Keratinocyte (primary cell): ENCODE results near the gene CLSTN2. TPM values are rescaled to one million over a fixed set of nuclear protein-coding genes. Genes with fewer than 3 reads are reported as not detected.

Source experiments
- DNase-seq: peaks from one replicate; pipeline ENCODE4 v3.0.0-alpha.2; 2011; ENCODE audit warnings: low read depth, missing footprints, low spot score
- FAIRE-seq: peaks from 2 replicates; lab custom pipeline; 2011; peaks lifted over from hg19 to GRCh38; lab: Jason Lieb, UNC
- H2AFZ ChIP-seq: 2 replicates; pipeline ENCODE4 v1.6.0; 2012; ENCODE audit warnings: low read length, control low read depth, inconsistent platforms; ENCODE audit not compliant: control insufficient read depth
- H3K27ac ChIP-seq: 2 replicates; pipeline ENCODE4 v1.5.1; 2011; ENCODE audit warnings: low read length; ENCODE audit not compliant: control insufficient read depth, insufficient read depth
- H3K27me3 ChIP-seq: 3 replicates; pipeline ENCODE4 v1.6.0; 2011; ENCODE audit warnings: low read length; ENCODE audit not compliant: control insufficient read depth, insufficient read depth; ENCODE audit errors: extremely low read depth
- H3K36me3 ChIP-seq, 2 experiments: 2 replicates in 1 of 2; 3 replicates in 1 of 2; pipeline ENCODE4 v1.5.1; 2011; ENCODE audit warnings: low read length in 2 of 2, mild to moderate bottlenecking in 1 of 2; ENCODE audit not compliant: control insufficient read depth in 2 of 2, insufficient read depth in 2 of 2; ENCODE audit errors: extremely low read depth in 1 of 2
- H3K4me1 ChIP-seq: 3 replicates; pipeline ENCODE4 v1.5.1; 2011; ENCODE audit warnings: low read length; ENCODE audit not compliant: control insufficient read depth, insufficient read depth; ENCODE audit errors: extremely low read depth
- H3K4me2 ChIP-seq: 3 replicates; pipeline ENCODE4 v1.6.0; 2011; ENCODE audit warnings: low read depth, low read length; ENCODE audit not compliant: control insufficient read depth, insufficient read depth; ENCODE audit errors: extremely low read depth
- H3K4me3 ChIP-seq, 3 experiments: fragments of 200-600 bp in 1 of 3; sonication (generic) in 1 of 3; 2 replicates in 2 of 3; 3 replicates in 1 of 3; pipeline ENCODE4 v1.5.1; 2011 to 2016; ENCODE audit warnings: low read length in 3 of 3, mild to moderate bottlenecking in 3 of 3, control low read depth in 2 of 3, inconsistent platforms in 1 of 3, low read depth in 1 of 3, mixed read lengths in 1 of 3, mixed run types in 1 of 3, moderate library complexity in 1 of 3; ENCODE audit not compliant: control insufficient read depth in 2 of 3, insufficient read depth in 2 of 3; ENCODE audit errors: extremely low read depth in 1 of 3
- H3K79me2 ChIP-seq: 2 replicates; pipeline ENCODE4 v1.6.0; 2012; ENCODE audit warnings: low read length; ENCODE audit not compliant: control insufficient read depth, insufficient read depth
- H3K9ac ChIP-seq: 3 replicates; pipeline ENCODE4 v1.6.0; 2011; ENCODE audit warnings: low read length; ENCODE audit not compliant: control insufficient read depth, insufficient read depth; ENCODE audit errors: extremely low read depth
- H3K9me1 ChIP-seq: 3 replicates; pipeline ENCODE4 v1.6.0; 2011; ENCODE audit warnings: low read length; ENCODE audit not compliant: control insufficient read depth, insufficient read depth; ENCODE audit errors: extremely low read depth
- H3K9me3 ChIP-seq: 2 replicates; pipeline ENCODE4 v1.5.1; 2012; ENCODE audit warnings: low read depth, low read length; ENCODE audit not compliant: control insufficient read depth
- H4K20me1 ChIP-seq: 3 replicates; pipeline ENCODE4 v1.6.0; 2011; ENCODE audit warnings: low read length; ENCODE audit not compliant: control insufficient read depth, insufficient read depth; ENCODE audit errors: extremely low read depth
- EZH2 ChIP-seq: IDR thresholded peaks from one replicate; pipeline ENCODE4 v1.6.1; 2012; ENCODE audit warnings: inconsistent platforms, mild to moderate bottlenecking, low read length, moderate library complexity
- dilution Hi-C: fragments of 300-500 bp; cut with MboI; formaldehyde crosslinking; loops from one replicate; pipeline ENCODE4 v1.7.0; 2020; ENCODE audit warnings: low sequenced_read_pairs; ENCODE audit not compliant: extremely low pct_ligation_motif_present
- polyA plus RNA-seq, 5 experiments: library from polyadenylated mRNA; depleted of rRNA in 3 of 5; stranded (reverse) in 3 of 5; stranded (forward) in 1 of 5; unstranded in 1 of 5; fragments of >200 nt; gene quantifications; 1 replicate in 1 of 5; 2 replicates in 3 of 5; 3 replicates in 1 of 5; pipeline versions ENCODE4 v1.2.1 to v1.2.3, GENCODE V29; 2011 to 2012; ENCODE audit warnings: missing spikeins in 2 of 5, low read depth in 1 of 5, low replicate concordance in 1 of 5
- TF ChIP-seq, protein P1 (sequence below), 3 experiments: IDR thresholded peaks in 1 of 3; conservative IDR thresholded peaks in 1 of 3; optimal IDR thresholded peaks in 1 of 3; 2 replicates in 2 of 3; 3 replicates in 1 of 3; pipeline versions ENCODE3 to v1.5.1; 2011; ENCODE audit warnings: low read length in 3 of 3, mild to moderate bottlenecking in 3 of 3, moderate library complexity in 2 of 3, control low read depth in 1 of 3, inconsistent platforms in 1 of 3; ENCODE audit not compliant: insufficient read depth in 2 of 3; ENCODE audit errors: extremely low read depth in 1 of 3

The CLSTN2 gene
- polyA plus RNA-seq, 1 donor (not counting 4 experiments of a cell fraction or from before 2014, with no cell fraction given), result 0.09 TPM

DNA sequence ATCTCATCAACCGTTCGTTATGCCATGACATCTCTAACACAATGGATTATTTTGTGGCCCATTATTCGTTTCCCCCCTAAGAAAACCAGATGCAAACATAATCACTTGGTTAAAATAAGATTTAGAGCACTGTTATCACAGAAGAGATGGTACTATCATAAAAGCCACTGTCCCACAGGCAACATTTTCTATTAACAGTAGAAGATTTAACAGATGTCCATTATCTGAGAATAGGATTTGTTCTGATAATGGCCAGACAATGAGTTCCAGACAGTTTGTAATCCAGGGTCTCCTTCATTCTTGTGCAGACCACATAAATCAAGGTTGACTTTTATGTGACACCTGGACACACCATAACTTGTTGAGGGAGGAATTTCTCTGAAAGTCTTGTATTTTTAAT lies 153.1 kb downstream of the CLSTN2 start:
- Histone ChIP-seq H3K27me3 (peaks cover 3% of the 10 kb centered on the region), H3K36me3 (no peaks in the 10 kb centered on the region), H3K4me1 (no peaks in the 10 kb centered on the region), H3K4me2 (no peak overlapping the region), H2AFZ (no peak overlapping the region), H3K9me3 (no peaks in the 10 kb centered on the region), H3K4me3 (no peak overlapping the region), H3K9ac (no peak overlapping the region), H4K20me1 (no peaks in the 10 kb centered on the region), H3K9me1 (no peaks in the 10 kb centered on the region), H3K27ac (no peak overlapping the region), H3K79me2 (no peaks in the 10 kb centered on the region)
- DNase-seq (no peak), FAIRE-seq (no peak)
- dilution Hi-C loops, result no loop called here
- TF ChIP-seq, protein P1, sequence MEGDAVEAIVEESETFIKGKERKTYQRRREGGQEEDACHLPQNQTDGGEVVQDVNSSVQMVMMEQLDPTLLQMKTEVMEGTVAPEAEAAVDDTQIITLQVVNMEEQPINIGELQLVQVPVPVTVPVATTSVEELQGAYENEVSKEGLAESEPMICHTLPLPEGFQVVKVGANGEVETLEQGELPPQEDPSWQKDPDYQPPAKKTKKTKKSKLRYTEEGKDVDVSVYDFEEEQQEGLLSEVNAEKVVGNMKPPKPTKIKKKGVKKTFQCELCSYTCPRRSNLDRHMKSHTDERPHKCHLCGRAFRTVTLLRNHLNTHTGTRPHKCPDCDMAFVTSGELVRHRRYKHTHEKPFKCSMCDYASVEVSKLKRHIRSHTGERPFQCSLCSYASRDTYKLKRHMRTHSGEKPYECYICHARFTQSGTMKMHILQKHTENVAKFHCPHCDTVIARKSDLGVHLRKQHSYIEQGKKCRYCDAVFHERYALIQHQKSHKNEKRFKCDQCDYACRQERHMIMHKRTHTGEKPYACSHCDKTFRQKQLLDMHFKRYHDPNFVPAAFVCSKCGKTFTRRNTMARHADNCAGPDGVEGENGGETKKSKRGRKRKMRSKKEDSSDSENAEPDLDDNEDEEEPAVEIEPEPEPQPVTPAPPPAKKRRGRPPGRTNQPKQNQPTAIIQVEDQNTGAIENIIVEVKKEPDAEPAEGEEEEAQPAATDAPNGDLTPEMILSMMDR (optimal IDR thresholded peaks at IDR 0.05 in 1 of 3, IDR thresholded peaks at IDR 0.05 in 1 of 3, conservative IDR thresholded peaks at IDR 0.05 in 1 of 3; ENCODE audit: extremely low read depth in 1 of 3, insufficient read depth in 2 of 3, low read length in 3 of 3), result no peak
- no peak for TF ChIP-seq EZH2

DNA sequence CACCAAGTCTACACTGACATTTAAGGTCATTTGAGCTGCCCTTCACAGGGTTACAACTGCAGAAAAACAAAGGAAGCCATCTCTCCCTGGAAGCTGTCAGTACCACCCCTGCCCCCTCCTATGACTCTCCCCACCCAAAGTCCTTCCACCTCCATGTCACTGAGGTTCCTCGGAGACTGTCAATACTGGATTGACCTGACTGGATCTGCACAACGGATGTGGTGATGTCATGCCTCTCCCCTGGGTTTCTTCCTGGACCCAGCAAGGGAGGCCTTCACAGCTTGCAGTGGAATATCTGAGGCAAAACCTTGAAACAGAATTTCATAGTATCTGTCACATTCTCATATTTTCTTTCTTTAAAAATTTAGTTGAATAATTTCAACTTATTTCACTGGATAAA lies 153.5 kb downstream of the CLSTN2 start:
- no peaks in the 10 kb centered on the region for H3K9me3 ChIP-seq
- H3K9me1 ChIP-seq, result no peaks in the 10 kb centered on the region
- peaks cover 2% of the 10 kb centered on the region for H3K4me1 ChIP-seq
- no peaks in the 10 kb centered on the region for H4K20me1 ChIP-seq
- H3K9ac ChIP-seq, result no peak overlapping the region
- no peak for FAIRE-seq
- no peak overlapping the region for H2AFZ ChIP-seq
- TF ChIP-seq, protein P1 (optimal IDR thresholded peaks at IDR 0.05 in 1 of 3, IDR thresholded peaks at IDR 0.05 in 1 of 3, conservative IDR thresholded peaks at IDR 0.05 in 1 of 3; ENCODE audit: extremely low read depth in 1 of 3, insufficient read depth in 2 of 3, low read length in 3 of 3), result no peak
- TF ChIP-seq EZH2, result no peak
- dilution Hi-C loops, result no loop called here
- H3K27me3 ChIP-seq, result peaks cover 3% of the 10 kb centered on the region
- no peaks in the 10 kb centered on the region for H3K79me2 ChIP-seq
- H3K4me3 ChIP-seq, result no peak overlapping the region
- H3K27ac ChIP-seq, result no peak overlapping the region
- H3K36me3 ChIP-seq, result no peaks in the 10 kb centered on the region
- no peak for DNase-seq
- H3K4me2 ChIP-seq, result no peak overlapping the region
